Measurements from ENCODE around the gene HNRNPH1. TPM values are rescaled to one million over a fixed set of nuclear protein-coding genes. Genes with fewer than 3 reads are reported as not detected.

The HNRNPH1 gene
- total RNA-seq, 1 experiment from 2014 or later, result 972 TPM

DNA sequence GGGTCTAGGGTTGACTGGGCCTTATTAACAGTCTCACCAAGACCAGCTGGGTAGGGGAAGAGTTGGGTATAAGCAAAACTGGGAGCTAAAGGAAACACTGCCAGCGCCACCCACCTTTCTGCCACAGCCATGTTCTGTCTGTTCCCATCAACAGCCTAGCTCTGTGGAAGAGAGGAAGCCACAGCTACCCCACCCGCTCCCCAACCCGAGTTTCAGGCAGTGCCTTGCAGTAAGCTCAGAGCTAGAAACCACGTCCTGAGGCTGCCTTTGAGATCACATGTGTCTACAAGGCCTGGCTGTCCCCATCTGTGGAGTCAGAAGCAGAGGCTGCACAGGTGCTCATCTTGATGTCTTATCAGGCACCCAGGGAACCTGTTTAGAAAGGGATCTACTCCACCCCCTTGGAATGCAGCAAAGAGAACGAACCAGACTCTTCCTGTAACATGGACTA is 15.3 kb downstream of the HNRNPH1 start:
- ChIA-PET POLR2A (ENCODE audit: low non-redundant PET) (no interaction called here), CTCF (no interaction called here)
- H3K4me1 ChIP-seq (ENCODE audit: insufficient read depth, low read length, poor library complexity, severe bottlenecking), result no peaks in the 10 kb centered on the region
- H3K9me3 ChIP-seq (ENCODE audit: low read depth, low read length, poor library complexity, severe bottlenecking), result no peaks in the 10 kb centered on the region
- no peak for DNase-seq (ENCODE audit: low spot score)
- H3K36me3 ChIP-seq (ENCODE audit: insufficient read depth, low read length, poor library complexity, severe bottlenecking), result peaks cover 58% of the 10 kb centered on the region
- TF ChIP-seq, protein P1, sequence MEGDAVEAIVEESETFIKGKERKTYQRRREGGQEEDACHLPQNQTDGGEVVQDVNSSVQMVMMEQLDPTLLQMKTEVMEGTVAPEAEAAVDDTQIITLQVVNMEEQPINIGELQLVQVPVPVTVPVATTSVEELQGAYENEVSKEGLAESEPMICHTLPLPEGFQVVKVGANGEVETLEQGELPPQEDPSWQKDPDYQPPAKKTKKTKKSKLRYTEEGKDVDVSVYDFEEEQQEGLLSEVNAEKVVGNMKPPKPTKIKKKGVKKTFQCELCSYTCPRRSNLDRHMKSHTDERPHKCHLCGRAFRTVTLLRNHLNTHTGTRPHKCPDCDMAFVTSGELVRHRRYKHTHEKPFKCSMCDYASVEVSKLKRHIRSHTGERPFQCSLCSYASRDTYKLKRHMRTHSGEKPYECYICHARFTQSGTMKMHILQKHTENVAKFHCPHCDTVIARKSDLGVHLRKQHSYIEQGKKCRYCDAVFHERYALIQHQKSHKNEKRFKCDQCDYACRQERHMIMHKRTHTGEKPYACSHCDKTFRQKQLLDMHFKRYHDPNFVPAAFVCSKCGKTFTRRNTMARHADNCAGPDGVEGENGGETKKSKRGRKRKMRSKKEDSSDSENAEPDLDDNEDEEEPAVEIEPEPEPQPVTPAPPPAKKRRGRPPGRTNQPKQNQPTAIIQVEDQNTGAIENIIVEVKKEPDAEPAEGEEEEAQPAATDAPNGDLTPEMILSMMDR (conservative IDR thresholded peaks at IDR 0.05; ENCODE audit: low read depth, low read length), result no peak
- TF ChIP-seq EZH2 (IDR thresholded peaks at IDR 0.05; ENCODE audit: borderline replicate concordance, low read depth, low read length, poor library complexity, severe bottlenecking), result no peak
- intact Hi-C loops (cut with micrococcal nuclease; ENCODE audit: unreplicated experiment), result no loop called here
- H3K27ac ChIP-seq (ENCODE audit: low read depth, low read length, poor library complexity, severe bottlenecking), result no peak overlapping the region
- BruUV-seq (replicated peaks), result no TSS peak
- H3K4me3 ChIP-seq (ENCODE audit: low read depth, low read length, poor library complexity, severe bottlenecking), result no peak overlapping the region
- H3K27me3 ChIP-seq (replicated peaks; ENCODE audit: insufficient read depth, low read depth, low read length, poor library complexity), result no peaks in the 10 kb centered on the region

DNA sequence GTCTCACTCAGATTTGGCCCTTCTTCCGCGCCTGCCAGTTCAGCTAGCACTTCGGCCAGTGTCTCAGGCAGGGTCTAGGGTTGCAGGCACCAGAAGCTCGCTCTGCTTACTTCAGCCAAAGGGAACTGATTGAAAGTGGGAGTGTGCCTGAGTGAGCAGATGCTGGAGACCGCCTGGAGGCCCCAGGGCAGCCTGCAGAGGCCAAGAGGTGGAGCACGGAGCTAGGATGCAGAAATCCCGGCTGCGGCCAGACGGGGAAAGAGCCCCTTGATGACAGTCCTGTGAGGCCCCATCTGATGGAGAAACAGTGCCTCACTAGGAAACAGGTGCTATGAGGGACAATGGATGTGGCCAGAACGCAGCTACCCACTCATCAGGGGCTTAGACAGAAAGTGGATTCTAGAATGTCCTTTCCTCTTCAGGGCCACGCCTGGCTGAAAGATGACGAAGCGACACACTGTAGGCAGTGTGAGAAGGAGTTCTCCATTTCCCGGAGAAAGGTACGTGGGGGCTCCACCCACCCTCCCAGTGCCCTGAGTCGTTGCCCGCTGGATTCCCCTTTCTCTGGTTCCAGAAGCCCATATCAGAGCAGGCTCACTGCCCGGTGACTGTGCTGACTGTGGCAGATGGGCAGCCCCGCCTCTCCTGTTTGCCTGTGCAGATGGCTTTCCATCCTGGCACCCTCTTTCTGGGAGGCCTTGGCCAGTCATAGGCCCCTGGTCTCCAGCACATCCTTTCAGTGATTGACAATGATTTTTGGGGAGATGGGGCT is 16.1 kb downstream of the HNRNPH1 start:
- Histone ChIP-seq H3K27ac (ENCODE audit: low read depth, low read length, poor library complexity, severe bottlenecking) (no peak overlapping the region), H3K4me1 (ENCODE audit: insufficient read depth, low read length, poor library complexity, severe bottlenecking) (no peaks in the 10 kb centered on the region), H3K27me3 (replicated peaks; ENCODE audit: insufficient read depth, low read depth, low read length, poor library complexity) (no peaks in the 10 kb centered on the region), H3K9me3 (ENCODE audit: low read depth, low read length, poor library complexity, severe bottlenecking) (no peaks in the 10 kb centered on the region), H3K4me3 (ENCODE audit: low read depth, low read length, poor library complexity, severe bottlenecking) (no peak overlapping the region), H3K36me3 (ENCODE audit: insufficient read depth, low read length, poor library complexity, severe bottlenecking) (peaks cover 55% of the 10 kb centered on the region)
- ChIA-PET CTCF (no interaction called here), POLR2A (ENCODE audit: low non-redundant PET) (no interaction called here)
- BruUV-seq (replicated peaks), result no TSS peak
- TF ChIP-seq, protein P1 (conservative IDR thresholded peaks at IDR 0.05; ENCODE audit: low read depth, low read length), result no peak
- TF ChIP-seq EZH2 (IDR thresholded peaks at IDR 0.05; ENCODE audit: borderline replicate concordance, low read depth, low read length, poor library complexity, severe bottlenecking), result no peak
- DNase-seq (ENCODE audit: low spot score), result no peak
- intact Hi-C loops (cut with micrococcal nuclease; ENCODE audit: unreplicated experiment), result no loop called here

DNA sequence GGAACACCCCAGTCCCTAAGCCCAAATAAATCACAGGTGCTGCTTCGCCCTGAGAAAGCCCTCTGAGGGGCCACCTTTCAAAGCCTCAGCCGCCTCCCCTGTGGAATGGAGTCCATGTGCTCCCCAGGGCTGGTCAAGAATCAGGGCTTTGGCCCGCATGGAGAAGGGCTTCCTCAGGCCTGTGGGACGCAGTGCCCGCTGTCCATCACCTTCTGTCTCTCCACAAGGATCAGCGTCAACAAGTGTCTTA is 16.6 kb downstream of the HNRNPH1 start:
- Histone ChIP-seq H3K4me3 (ENCODE audit: low read depth, low read length, poor library complexity, severe bottlenecking) (no peak overlapping the region), H3K4me1 (ENCODE audit: insufficient read depth, low read length, poor library complexity, severe bottlenecking) (no peaks in the 10 kb centered on the region), H3K27me3 (replicated peaks; ENCODE audit: insufficient read depth, low read depth, low read length, poor library complexity) (no peaks in the 10 kb centered on the region), H3K36me3 (ENCODE audit: insufficient read depth, low read length, poor library complexity, severe bottlenecking) (peaks cover 51% of the 10 kb centered on the region), H3K9me3 (ENCODE audit: low read depth, low read length, poor library complexity, severe bottlenecking) (no peaks in the 10 kb centered on the region), H3K27ac (ENCODE audit: low read depth, low read length, poor library complexity, severe bottlenecking) (no peak overlapping the region)
- no peak for TF ChIP-seq EZH2 (IDR thresholded peaks at IDR 0.05; ENCODE audit: borderline replicate concordance, low read depth, low read length, poor library complexity, severe bottlenecking)
- TF ChIP-seq, protein P1 (conservative IDR thresholded peaks at IDR 0.05; ENCODE audit: low read depth, low read length), result no peak
- POLR2A ChIA-PET (ENCODE audit: low non-redundant PET), result no interaction called here
- CTCF ChIA-PET, result no interaction called here
- no peak for DNase-seq (ENCODE audit: low spot score)
- intact Hi-C loops (cut with micrococcal nuclease; ENCODE audit: unreplicated experiment), result no loop called here
- no TSS peak for BruUV-seq (replicated peaks)
